Measurements from ENCODE around the gene INHBC. TPM values are rescaled to one million over a fixed set of nuclear protein-coding genes. Genes with fewer than 3 reads are reported as not detected.
"Not testable (repeated sequence)": the region's sequence is repeated elsewhere in the genome, so short reads cannot be mapped to it uniquely, and the experiment has no call there.

The INHBC gene
- total RNA-seq, 1 donor from 2014 or later = not detected

DNA sequence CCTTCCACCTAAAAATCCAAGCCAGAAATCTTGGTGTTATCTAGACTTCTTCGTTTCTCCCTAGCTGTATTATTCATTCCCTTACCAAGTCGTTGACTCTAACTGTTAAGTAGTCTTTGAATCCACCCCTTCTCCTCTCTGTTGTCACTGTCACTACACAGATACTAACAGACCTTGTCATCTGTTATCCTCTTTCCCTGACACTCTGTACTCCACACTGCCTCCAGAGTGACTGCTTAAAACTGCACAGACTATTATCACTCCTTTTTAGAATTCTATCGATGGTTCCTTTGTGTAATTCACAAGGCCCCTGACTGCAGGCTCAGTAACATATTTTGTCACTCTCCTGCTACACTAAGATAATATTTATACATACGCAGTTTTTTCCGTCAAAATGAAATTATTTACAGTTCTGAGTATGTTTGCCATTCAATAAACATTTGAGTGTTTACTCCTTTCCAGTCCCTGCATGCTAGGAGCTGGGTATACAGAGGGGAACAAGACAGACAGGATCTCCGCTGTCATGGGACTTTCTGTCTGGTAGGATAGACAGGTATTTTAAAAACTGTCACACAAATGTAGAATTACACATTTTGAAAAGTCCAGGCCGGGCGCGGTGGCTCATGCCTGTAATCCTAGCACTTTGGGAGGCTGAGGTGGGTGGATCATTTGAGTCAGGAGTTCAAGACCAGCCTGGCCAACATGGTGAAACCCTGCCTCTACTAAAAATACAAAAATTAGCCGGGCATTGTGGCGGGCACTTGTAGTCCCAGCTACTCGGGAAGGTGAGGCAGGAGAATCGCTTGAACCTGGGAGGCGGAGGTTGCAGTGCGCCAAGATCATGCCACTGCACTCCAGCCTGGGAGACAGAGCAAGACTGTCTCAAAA lies 57.1 kb downstream of the INHBC start:
- no peak overlapping the region for H3K27ac ChIP-seq
- no peaks in the 10 kb centered on the region for H3K9me3 ChIP-seq
- TF ChIP-seq, protein P1, sequence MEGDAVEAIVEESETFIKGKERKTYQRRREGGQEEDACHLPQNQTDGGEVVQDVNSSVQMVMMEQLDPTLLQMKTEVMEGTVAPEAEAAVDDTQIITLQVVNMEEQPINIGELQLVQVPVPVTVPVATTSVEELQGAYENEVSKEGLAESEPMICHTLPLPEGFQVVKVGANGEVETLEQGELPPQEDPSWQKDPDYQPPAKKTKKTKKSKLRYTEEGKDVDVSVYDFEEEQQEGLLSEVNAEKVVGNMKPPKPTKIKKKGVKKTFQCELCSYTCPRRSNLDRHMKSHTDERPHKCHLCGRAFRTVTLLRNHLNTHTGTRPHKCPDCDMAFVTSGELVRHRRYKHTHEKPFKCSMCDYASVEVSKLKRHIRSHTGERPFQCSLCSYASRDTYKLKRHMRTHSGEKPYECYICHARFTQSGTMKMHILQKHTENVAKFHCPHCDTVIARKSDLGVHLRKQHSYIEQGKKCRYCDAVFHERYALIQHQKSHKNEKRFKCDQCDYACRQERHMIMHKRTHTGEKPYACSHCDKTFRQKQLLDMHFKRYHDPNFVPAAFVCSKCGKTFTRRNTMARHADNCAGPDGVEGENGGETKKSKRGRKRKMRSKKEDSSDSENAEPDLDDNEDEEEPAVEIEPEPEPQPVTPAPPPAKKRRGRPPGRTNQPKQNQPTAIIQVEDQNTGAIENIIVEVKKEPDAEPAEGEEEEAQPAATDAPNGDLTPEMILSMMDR (IDR thresholded peaks at IDR 0.05) = no peak
- no peak overlapping the region for H3K4me3 ChIP-seq
- peaks cover 54% of the 10 kb centered on the region for H3K36me3 ChIP-seq
- DNase-seq (no peak), ATAC-seq (no peak)
- intact Hi-C loops (cut with DNase I) = no loop called here
- H3K27me3 ChIP-seq (ENCODE audit: low read depth) = no peaks in the 10 kb centered on the region
- H3K4me1 ChIP-seq = peaks cover 15% of the 10 kb centered on the region

DNA sequence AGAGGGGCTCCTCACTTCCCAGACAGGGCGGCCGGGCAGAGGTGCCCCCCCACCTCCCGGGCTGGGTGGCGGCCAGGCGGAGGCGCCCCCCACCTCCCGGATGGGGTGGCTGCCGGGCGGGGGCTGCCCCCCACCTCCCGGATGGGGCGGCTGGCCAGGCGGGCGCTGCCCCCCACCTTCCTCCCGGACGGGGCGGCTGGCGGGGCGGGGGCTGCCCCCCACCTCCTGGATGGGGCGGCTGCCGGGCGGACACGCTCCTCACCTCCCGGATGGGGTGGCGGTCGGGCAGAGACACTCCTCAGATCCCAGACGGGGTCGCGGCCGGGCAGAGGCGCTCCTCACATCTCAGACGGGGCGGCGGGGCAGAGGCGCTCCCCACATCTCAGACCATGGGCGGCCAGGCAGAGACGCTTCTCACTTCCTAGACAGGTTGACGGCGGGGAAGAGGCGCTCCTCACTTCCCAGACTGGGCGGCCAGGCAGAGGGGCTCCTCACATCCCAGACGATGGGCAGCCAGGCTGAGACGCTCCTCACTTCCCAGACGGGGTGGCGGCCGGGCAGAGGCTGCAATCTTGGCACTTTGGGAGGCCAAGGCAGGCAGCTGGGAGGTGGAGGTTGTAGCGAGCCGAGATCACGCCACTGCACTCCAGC lies 60.6 kb downstream of the INHBC start:
- intact Hi-C loops (cut with DNase I); DNase-seq; H3K4me3 ChIP-seq; H3K27me3 ChIP-seq (ENCODE audit: low read depth); ATAC-seq; H3K27ac ChIP-seq; H3K9me3 ChIP-seq; H3K4me1 ChIP-seq: not testable (repeated sequence)
- peaks cover 77% of the 10 kb centered on the region for H3K36me3 ChIP-seq

DNA sequence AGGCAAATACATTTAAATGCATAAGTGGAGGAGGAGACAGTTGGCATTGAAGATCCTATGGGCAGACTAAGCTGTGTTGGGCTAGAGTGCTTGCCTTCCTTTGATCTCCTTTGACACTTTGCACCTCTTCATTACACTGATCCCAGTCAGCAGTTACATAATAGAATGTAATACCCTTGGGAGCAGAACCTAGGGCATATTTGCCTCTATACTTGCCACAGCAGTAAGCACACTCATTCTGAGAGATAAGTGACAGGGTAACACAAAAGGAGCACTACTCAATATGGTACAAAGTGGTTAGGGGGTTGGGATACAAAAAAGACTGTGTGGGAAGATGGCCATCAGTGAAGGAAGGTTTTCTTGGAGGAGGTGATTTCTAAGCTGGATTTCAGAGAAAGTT lies 62.2 kb downstream of the INHBC start:
- Histone ChIP-seq H3K4me3 (no peak overlapping the region), H3K9me3 (no peaks in the 10 kb centered on the region), H3K27ac (no peak overlapping the region), H3K4me1 (no peaks in the 10 kb centered on the region), H3K36me3 (peaks cover 77% of the 10 kb centered on the region), H3K27me3 (ENCODE audit: low read depth) (no peaks in the 10 kb centered on the region)
- no peak for ATAC-seq
- intact Hi-C loops (cut with DNase I) = no loop called here
- no peak for DNase-seq
- TF ChIP-seq, protein P1 (IDR thresholded peaks at IDR 0.05) = no peak

DNA sequence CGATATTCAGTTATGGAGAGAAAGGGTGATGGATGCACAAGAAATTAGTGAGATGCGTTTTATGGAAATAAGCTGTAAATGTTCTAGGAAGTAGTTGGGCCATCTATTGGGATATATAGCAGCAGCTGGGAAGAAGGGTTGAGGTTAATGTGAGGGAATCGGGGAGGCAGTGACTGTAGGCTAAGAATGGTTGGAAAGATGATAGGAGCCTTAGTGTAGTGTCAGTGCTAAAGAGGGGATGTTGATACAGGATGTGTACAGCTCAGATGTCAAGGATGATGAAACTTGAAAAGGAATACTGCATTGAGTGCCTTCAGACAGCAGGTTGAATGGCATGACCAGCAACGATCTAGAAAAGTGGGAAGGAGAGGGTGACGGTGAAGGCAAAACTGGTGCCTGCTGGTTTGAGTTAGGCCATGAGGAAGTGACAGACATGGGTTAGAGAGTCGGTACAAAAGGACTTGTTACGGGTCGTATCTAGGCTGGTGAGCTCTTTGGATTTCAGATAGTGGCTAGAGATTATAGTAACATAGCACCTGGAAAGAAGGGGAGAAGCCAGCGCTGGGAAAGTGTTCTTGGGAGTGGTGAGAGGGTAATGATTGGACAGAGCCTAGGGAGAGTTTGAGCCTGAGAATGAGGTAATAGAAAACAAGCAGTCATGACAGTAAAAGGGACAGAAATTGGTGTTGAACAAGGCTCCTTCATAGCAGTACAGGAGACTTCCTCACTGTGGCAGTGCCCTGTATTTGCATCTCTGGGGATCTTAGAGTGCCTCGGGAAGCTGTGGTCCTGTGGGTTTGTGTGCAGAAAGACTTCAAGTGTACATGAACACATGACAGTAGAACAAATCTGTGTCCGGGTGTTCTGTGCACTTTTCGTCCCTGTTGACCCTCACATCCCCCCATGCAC lies 62.9 kb downstream of the INHBC start:
- no peaks in the 10 kb centered on the region for H3K4me1 ChIP-seq
- intact Hi-C loops (cut with DNase I) = no loop called here
- H3K4me3 ChIP-seq = no peak overlapping the region
- H3K27ac ChIP-seq = no peak overlapping the region
- H3K36me3 ChIP-seq = peaks cover 77% of the 10 kb centered on the region
- TF ChIP-seq, protein P1 (IDR thresholded peaks at IDR 0.05) = no peak
- H3K27me3 ChIP-seq (ENCODE audit: low read depth) = no peaks in the 10 kb centered on the region
- DNase-seq = no peak
- ATAC-seq = no peak
- no peaks in the 10 kb centered on the region for H3K9me3 ChIP-seq

DNA sequence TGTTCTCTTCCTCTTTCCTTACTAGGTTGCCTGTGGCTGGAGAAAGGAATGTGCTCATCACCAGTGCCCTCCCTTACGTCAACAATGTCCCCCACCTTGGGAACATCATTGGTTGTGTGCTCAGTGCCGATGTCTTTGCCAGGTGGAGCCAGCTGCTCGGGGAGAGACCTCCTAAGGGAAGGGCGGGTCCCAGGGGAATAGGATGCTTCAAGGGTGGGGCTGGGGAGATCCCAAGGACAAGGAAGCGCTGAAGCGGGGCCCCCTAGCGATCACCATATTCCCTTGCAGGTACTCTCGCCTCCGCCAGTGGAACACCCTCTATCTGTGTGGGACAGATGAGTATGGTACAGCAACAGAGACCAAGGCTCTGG lies 63.5 kb downstream of the INHBC start:
- TF ChIP-seq, protein P1 (IDR thresholded peaks at IDR 0.05) = no peak

More for the DNA sequence above, 63.5 kb downstream of the INHBC start:
- Histone ChIP-seq H3K36me3 (peaks cover 78% of the 10 kb centered on the region), H3K4me3 (no peak overlapping the region), H3K27me3 (ENCODE audit: low read depth) (no peaks in the 10 kb centered on the region), H3K27ac (no peak overlapping the region), H3K9me3 (no peaks in the 10 kb centered on the region), H3K4me1 (no peaks in the 10 kb centered on the region)
- ATAC-seq (peak in 1 of 2 donors; percentile 30), DNase-seq (no peak)
- intact Hi-C loops (cut with DNase I) = no loop called here
